Neural progenitor cell (in vitro differentiated cells): ENCODE measurements around the gene UBE2C.

Source experiments
- CTCF ChIP-seq: fragments of 200-600 bp; sonication (generic); IDR thresholded peaks from 2 replicates; pipeline ENCODE4 v1.5.1; 2017; ENCODE audit warnings: antibody characterized with exemption, mild to moderate bottlenecking
- EZH2 ChIP-seq: fragments of 200-600 bp; sonication (generic); IDR thresholded peaks from 2 replicates; pipeline ENCODE4 v1.6.1; 2017; ENCODE audit warnings: antibody characterized with exemption, mild to moderate bottlenecking, moderate library complexity

GRCh38 chr20:45850238-45850637 lies 37.8 kb downstream of the UBE2C start:
- no peak for TF ChIP-seq CTCF
- TF ChIP-seq EZH2: no peak
